ENCODE measurements around the gene RIPPLY1.

The RIPPLY1 gene

GRCh38 chrX:106917830-106918500 lies 14.8 kb upstream of the RIPPLY1 start:
- DNase-seq (ENCODE audit: extremely low read depth, low read depth) = no peak
- no peak for TF ChIP-seq CTCF (IDR thresholded peaks at IDR 0.05; ENCODE audit: low read depth, low read length)

- TF ChIP-seq CTCF (IDR thresholded peaks at IDR 0.05; ENCODE audit: low read depth, low read length) = no peak
- DNase-seq (ENCODE audit: extremely low read depth, low read depth) = no peak
These were observed 9.7 kb upstream of the RIPPLY1 start for GRCh38 chrX:106912864-106913263.

- no peak for TF ChIP-seq CTCF (IDR thresholded peaks at IDR 0.05; ENCODE audit: low read depth, low read length)
- DNase-seq (ENCODE audit: extremely low read depth, low read depth) = no peak
These were observed 3.2 kb upstream of the RIPPLY1 start for GRCh38 chrX:106906361-106906760.

GRCh38 chrX:106905064-106905708 lies 2.0 kb upstream of the RIPPLY1 start:
- TF ChIP-seq CTCF (IDR thresholded peaks at IDR 0.05; ENCODE audit: low read depth, low read length) = no peak
- no peak for DNase-seq (ENCODE audit: extremely low read depth, low read depth)

GRCh38 chrX:106903856-106904528 lies 851 bp upstream of the RIPPLY1 start:
- DNase-seq (ENCODE audit: extremely low read depth, low read depth) = no peak
- no peak for TF ChIP-seq CTCF (IDR thresholded peaks at IDR 0.05; ENCODE audit: low read depth, low read length)

- DNase-seq (ENCODE audit: extremely low read depth, low read depth) = no peak
- TF ChIP-seq CTCF (IDR thresholded peaks at IDR 0.05; ENCODE audit: low read depth, low read length) = no peak
These were observed 457 bp downstream of the RIPPLY1 start for GRCh38 chrX:106902684-106903083.

- no peak for TF ChIP-seq CTCF (IDR thresholded peaks at IDR 0.05; ENCODE audit: low read depth, low read length)
- no peak for DNase-seq (ENCODE audit: extremely low read depth, low read depth)
These were observed 1.3 kb downstream of the RIPPLY1 start for GRCh38 chrX:106901781-106902219.
